GM18909 (cell line): ENCODE measurements around the gene HS6ST3.
A peak's percentile ranks its signal among the peaks of the same experiment; 100 is the strongest.

ENCODE experiments used
- ATAC-seq: cut with Tn5 transposase; IDR thresholded peaks from one replicate; pipeline ENCODE4 v1.9.1; 2021; ENCODE audit warnings: mild to moderate bottlenecking; ENCODE audit not compliant: unreplicated experiment, poor library complexity

Gene HS6ST3

DNA sequence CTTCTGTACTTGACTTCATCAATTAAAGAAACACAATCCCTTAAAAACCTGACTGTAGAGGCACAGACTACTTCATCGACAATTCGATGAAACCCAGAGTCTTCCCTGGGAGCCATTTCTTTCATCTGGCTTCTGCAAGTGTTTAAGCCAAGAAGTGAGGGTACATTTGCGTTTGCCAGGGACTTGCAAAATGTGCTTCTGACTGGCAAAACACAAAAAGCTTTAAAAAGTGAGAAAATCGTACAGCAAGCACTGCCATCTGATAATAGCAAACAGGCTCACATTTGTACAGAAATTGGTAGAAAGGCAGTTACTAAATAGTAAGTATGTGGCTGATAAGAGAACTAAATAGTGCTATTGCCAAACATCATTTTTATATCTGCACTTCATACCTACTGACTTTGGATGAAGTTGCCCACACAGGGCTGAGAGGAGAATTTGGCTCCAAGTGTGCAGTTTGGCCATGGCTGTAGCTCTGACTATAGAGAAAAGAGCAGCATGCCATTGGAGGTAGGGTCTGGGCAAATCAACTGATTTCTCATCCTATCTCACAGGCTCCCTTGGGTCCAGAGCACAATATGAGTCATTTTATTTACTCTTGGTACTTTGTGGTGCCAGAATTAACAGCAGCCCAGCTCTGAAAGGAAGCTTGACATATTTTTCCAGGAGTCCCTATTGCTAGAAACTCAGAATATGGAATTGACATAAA is 546.2 kb downstream of the HS6ST3 start:
- no peak for ATAC-seq

DNA sequence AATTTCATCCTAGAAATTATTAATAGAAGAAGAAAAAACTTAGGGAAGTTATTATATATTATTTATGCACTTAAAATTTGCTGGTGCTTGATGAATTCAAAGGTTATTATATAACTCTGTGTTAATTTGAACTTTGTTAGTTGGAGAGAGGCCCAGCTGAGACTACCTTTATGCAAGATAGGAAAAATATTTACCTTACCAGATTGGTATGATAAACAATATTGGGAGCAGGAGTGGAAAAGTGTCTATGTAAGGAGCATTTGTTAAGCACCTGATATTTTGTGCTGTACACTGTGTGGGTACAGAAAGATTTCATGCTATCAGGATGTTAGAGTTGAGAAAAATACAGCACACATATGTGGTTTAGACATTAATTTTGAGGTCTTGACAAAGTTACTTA is 547.1 kb downstream of the HS6ST3 start:
- ATAC-seq: no peak

DNA sequence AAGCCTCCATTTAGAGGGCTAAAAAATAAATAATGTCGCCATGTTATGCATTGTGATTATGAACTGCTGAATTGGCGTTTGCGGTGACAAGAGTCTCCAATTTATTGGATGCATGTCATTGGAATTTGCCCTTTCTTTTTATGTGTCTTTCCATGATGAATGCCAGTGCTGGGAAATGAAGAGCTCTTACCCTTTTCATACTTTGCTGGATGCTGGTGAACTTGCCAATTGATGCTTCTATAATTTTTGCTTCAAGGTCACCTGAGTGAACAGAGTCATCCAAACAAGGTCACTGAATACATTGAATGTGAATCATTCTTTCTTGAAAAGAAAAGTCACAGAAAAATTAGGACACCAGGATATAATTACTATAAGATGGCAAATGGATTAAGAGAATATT is 556.2 kb downstream of the HS6ST3 start:
- ATAC-seq: no peak

DNA sequence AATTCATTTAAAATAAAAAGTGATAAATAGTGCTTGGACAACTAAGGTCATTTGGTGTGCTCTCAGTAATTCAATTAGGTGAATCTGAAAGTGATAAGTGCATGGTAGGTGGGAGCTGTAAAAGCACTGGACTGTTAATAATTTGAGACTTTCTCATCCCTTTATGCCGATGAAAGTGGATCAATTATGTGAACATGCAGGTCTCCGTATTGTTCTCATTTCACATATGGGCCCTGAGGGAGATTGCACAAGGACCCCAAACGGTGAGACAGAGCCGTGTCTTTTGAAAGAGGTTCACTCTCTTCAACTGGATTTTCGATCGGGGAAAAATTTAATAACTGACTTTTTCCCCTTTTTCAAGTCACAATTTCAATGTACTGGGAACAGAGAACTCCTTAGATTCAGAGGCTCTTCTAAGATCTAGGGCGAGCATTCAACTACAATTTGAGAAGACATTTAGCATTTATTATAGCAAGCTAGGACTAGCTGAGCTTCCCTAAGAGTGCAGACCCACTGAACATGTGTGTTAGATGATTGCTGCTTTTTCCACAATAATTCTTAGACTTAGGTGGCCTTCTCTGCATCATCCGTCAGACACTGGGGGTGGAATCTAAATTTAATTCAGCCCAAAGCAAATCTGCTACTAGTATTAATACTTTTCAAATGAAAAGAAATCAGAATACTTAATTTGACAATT is 556.8 kb downstream of the HS6ST3 start:
- ATAC-seq: no peak

DNA sequence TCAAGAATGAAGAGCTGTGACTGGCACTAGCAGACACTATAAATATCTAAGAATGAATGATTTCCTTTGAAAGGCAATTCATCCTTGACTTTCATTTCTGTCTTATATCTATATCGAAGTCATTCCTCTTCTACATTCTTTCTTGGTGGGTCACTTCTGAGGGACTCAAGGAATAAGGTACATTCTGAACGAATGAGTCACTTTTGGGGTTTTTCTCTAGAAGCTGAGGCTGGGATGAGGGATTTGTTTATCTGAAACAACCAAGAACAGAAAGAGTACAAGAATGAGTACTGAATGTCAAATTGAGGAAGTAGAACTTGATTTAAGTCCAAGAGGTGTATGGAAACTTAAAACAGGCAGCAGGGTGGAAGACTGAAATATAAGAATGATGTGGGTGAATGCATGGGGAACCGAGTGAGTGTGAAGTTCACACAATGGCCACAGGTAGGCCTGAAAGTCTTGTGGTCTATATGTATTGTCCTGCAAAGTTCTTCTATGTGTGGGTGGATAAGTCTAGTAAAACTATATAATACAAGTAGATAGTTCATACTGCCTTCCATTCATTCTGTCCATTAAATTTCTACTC is 560.5 kb downstream of the HS6ST3 start:
- ATAC-seq: peak; percentile 79

DNA sequence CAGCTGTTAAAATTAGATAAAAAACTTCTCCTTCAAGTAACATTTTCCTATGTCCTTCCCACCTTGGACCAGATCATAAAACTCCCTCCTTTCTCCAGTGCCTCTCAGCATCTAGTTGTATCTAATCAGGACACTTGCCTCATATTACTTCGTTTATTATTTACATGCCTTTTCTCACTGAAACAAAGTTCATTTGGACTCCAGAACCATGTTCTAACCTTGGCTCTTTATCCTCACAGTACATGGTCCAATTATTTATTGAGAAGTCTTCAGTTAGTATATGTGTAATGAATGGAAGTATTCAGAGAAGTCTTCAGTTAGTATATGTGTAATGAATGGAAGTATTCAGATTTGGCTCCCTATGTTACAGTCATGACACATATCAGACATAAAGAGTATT is 561.7 kb downstream of the HS6ST3 start:
- ATAC-seq: no peak

DNA sequence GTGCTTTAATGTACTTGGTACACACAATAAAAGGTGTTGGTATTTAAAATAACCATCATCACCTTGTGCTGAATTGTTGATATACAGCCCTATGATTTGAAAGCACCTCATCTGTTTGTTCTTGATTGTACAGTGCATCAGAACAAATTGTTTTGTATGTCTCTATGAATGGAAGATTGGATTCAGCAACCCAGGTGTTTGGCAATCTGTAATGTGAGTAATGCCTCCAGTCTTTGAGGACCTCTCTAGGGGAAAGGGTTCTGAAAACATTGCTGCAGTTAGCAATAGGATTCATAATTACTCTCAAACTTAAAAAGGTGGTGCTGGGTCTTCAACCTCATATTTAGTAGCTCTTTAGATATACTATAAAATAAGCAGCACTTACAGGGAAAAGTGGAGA is 562.6 kb downstream of the HS6ST3 start:
- no peak for ATAC-seq

DNA sequence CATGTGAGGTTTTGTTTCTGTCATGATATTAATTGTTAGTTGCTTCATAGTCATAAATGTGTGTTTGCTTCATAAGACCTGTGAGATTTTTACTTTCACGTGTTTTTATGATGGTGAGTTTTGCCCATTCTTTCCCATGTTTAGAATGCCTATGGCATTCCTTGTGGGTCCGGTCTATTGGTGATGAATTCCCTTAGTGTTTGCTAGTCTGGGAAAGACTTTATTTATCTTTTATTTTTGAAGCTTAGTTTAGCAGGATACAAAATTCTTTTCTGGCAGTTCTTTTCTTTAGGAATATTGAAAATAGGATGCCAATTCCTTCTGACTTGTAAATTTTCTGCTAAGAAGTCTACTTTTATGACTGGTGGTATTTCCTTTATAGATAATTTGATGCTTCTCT is 571.7 kb downstream of the HS6ST3 start:
- ATAC-seq: no peak

DNA sequence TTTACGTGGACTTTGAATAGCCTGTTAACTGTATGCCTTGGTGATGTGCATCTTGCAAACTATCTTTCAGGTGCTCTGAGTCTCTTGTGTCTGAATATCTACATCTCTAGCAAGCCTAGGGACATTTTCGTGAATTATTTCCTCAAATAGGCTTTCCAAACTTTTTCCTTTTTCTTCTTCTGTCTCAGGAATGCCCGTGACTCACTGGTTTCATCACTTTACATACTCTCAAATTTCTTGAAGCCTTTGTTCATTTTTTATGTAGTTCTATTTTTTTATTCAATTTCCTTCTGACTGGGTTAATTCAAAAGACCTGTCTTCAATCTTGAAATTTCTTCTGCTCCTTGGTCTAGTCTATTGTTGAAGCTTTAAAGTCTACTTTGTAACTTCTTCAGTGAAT is 572.1 kb downstream of the HS6ST3 start:
- no peak for ATAC-seq

DNA sequence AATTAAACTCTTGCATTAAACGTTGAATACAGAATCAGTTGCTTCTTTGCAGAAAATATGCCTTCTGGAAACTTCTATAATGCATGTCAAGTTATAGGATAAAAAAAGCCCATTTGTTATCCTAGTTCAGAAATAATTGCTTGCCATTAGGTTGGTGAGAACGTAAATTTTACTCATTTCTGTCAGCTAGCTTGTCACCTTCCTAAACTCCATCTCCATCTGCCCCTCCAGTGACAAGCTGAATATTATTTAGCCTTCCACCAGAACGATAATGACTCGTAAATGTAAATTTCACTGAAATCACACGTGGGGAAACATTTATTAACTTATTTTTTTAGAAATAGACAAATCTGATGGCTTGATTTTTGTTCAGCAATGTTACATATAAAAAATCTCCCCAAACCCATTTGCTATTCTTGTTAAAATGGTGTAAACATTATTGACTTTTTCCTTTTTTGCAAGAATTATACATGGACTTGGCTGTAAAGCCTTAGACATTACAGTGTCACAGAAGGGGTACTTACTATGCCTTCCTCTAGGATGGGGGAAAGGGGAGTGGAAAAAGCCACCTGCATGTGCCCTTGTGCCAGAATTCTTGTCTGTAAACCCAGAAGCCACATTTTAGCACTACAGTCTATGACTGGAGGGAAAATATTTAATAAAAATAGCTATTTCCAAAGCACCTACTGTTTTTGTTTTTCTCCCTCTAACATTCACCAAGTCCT is 577.5 kb downstream of the HS6ST3 start:
- ATAC-seq: no peak

DNA sequence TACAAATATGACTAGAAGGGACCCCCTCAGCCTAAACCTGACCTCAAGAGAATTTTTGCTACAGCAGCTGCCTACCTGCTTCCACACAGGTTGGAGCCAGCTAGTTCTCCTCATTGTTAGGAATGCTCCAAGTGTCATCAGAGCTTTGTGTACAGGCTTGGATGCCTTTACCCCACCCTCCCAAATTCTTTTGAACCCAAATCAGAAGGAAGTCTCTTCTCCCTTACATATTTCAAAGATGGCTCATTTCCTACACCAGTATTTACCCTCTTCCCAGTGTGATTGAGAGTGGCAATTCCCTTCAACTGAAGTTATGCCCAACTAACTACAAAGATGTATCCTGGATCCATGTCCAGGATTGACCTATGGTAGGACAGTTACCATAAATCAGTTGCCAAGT is 581.2 kb downstream of the HS6ST3 start:
- ATAC-seq: no peak

DNA sequence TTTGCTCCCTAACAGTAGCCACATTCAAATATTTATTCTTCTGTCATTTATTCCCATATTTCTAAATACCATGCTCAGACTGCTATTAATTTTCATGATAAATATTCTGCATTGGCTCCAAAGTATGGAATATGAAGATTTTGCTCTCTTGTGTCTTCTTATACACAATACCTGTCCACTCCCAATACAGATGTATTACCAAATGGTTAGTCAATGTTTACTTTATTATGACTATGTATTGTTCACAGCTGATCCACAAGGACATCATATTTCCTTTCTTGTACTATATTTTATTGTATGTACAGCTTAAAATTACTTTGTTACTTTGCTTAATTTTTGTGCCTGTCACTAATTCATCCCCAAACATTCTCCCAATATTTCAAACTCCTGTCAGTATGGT is 582.1 kb downstream of the HS6ST3 start:
- ATAC-seq: no peak

DNA sequence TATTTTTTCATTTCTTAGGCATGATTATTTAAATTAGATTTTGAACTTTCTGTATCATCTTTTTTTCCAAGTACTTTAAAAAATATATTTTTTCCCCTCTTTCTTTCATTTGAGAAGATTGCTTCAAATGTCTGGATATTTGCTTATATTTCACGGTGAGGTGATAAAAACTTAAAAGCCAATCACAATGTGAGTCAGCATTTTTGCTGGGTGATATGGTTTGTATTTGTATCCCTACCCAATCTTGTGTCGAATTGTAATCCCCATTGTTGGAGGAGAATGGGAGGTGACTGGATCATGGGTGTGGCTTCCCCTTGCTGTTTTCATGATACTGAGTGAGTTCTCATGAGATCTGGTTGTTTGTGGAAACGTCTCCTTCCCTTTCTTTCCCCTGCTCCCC is 583.9 kb downstream of the HS6ST3 start:
- no peak for ATAC-seq

DNA sequence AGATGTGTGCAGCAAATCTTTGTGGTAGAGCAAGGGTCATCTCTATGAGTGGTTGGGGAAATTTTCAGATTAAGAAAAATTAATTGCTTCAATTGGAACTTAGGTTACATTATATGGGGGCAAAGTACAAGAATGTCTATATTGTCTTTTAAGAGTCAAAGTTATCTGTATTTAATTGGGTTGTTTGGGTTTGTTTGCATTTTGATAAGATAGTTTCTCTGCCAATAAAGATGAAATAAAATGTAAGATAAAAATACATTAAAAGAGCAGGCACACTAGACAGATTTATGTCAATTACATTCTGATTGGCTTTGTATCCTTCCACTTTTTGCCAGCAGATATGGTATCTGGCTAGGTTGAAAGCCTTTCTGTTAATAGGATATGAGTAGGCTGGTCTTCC is 587.1 kb downstream of the HS6ST3 start:
- ATAC-seq: no peak

DNA sequence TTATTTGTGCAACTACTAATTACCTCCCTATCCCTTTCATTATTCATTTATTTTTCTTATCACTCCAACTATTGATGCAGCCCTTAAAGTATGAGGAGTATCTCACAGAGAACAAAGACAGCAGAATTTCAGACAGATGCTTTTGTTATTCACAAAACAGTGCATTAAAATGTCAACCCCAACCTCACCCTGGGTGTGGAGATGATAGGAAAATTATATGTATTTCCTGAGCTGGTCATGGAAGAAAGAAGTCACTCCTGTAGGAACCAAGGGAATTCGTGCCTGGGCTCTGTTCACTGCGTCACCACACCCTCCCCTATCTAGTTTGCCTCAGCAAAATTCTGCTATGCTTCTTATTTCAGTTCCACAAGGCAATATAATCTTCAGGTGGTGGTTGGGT is 588.9 kb downstream of the HS6ST3 start:
- no peak for ATAC-seq

DNA sequence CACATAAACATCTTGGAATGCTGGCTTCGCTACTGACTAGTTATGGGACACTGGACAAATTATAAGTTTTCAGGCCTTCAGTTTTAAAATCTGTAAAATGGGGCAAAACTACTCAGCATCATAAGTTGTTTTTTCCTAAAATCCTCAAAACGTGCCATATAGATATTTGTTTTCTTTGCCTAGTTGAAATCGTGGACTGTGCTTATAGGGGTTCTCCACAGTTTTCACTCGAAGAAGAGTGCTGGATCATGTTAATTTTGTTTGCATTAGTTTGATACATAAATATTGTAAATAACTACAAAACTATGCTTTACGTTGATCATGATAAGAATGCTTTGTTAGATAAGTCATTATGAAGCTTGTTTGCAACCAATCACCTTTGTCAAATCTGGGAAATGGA is 591.0 kb downstream of the HS6ST3 start:
- no peak for ATAC-seq

DNA sequence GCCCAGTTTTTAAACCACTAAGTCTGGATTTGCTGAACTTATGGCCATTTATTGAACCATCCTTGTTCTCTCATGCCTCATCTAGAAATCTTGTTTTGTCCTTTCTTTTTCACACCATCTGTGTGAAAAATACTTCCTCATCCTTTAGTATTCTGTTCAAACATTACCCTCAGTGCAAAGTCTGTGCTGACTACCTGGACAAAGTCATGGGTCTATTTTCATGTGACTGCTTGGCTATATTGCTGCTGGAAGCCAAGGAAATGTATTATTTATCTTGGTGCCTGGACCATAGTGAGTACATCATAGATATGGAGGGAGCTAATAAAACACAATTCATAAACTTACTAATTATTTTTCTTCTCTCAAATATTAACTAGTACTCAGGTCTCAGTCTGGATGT is 591.9 kb downstream of the HS6ST3 start:
- no peak for ATAC-seq

DNA sequence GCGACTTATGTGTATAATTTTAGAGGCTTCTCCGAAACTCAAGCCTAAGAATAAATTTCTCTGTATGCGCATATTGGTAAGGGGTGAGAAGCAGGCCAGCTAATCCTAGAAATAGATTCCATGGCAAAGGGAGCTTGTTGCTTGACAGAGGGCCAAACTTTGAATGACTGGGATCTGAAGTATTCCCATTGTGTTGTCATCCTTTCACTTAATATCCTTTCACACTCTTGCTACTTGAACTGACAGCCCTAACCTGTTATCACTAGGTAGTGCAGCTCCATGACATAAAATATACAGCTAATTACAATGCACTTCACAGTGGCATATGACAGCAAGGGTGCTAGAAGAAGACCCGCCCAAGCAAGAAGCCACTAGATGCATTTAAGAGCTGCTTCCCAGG is 594.6 kb downstream of the HS6ST3 start:
- no peak for ATAC-seq

DNA sequence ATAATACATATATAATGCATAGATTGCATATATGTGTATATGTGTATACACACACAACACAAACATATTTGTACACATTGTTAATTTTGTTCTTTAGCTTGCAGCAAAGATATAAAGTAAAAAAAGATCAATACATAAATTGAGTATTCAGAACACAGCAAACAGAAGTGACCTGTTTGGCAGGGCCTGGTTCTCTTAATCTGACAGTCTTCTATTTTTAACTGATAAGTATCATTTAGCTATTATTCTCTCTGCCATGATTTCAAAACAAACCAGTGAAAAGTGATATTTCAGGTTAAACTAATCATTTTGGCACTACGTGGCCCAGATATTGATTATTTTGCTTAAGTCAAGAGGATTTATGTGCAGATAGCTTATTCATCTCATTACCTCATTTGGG is 595.0 kb downstream of the HS6ST3 start:
- no peak for ATAC-seq

DNA sequence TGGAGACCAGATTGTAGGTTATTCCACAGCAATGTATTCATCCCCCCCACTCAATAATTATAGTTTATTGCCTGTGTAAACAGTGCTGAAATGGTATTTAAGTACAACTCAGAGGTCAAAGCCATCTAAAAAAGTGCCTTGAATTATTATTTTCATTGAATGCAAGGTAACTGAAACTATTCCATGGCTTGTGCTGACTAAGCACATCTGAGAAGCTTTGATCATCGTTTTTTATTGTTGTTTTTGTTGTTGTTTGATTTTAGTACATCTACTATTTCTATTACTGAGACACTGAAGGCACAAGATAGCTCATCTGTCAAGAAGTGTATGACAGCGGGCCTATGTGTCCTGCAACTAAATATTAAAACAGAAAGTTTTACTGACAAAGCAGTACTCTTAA is 596.4 kb downstream of the HS6ST3 start:
- no peak for ATAC-seq

DNA sequence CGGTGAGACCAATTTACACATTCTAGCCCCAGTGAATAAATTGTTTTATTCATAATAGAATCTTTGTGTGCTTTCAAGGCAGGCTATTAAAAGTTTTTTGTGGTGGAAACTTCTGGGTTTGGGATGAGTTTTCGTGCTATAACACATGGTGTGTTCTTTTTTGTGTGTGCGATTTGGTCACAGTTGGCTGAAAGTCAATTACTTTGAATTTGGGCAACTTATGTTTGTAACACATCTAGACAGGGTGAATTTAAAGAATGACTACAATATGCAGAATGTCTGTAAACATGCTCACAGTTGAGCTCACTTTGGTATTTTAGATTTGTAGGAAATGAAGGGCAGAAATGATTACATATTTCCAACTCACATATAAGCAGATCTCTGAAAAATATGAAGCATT is 597.3 kb downstream of the HS6ST3 start:
- no peak for ATAC-seq
